ENCODE data around the gene NAV2. TPM values are rescaled to one million over a fixed set of nuclear protein-coding genes. Genes with fewer than 3 reads are reported as not detected.

Gene NAV2
- total RNA-seq, 1 donor, result 11.2 TPM

DNA sequence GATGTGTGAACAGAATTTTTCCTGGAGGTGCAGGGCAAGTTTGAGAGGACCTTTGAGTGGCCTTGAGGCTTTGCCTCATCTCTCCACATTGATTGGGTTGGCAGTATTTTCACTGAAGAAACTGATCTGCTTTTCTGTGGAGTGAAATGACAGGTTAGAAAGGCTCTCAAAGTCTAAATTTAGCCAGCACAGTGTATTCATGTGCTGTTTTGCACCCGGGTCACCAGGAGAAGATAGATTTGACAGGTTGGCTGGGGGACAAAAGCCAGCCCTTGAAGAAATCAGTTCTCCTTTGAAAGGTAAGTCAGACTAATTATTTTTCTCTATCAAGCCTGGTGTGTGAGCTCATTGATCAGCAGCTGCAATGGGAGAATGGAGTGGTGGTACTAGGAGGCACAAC lies 294.7 kb downstream of the NAV2 start:
- DNase-seq (ENCODE audit: low read depth), result no peak
- TF ChIP-seq, protein P1, sequence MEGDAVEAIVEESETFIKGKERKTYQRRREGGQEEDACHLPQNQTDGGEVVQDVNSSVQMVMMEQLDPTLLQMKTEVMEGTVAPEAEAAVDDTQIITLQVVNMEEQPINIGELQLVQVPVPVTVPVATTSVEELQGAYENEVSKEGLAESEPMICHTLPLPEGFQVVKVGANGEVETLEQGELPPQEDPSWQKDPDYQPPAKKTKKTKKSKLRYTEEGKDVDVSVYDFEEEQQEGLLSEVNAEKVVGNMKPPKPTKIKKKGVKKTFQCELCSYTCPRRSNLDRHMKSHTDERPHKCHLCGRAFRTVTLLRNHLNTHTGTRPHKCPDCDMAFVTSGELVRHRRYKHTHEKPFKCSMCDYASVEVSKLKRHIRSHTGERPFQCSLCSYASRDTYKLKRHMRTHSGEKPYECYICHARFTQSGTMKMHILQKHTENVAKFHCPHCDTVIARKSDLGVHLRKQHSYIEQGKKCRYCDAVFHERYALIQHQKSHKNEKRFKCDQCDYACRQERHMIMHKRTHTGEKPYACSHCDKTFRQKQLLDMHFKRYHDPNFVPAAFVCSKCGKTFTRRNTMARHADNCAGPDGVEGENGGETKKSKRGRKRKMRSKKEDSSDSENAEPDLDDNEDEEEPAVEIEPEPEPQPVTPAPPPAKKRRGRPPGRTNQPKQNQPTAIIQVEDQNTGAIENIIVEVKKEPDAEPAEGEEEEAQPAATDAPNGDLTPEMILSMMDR (IDR thresholded peaks at IDR 0.05; ENCODE audit: insufficient read depth, low read depth, low read length), result no peak
- no peak overlapping the region for H3K4me3 ChIP-seq (ENCODE audit: low read depth, low read length)

DNA sequence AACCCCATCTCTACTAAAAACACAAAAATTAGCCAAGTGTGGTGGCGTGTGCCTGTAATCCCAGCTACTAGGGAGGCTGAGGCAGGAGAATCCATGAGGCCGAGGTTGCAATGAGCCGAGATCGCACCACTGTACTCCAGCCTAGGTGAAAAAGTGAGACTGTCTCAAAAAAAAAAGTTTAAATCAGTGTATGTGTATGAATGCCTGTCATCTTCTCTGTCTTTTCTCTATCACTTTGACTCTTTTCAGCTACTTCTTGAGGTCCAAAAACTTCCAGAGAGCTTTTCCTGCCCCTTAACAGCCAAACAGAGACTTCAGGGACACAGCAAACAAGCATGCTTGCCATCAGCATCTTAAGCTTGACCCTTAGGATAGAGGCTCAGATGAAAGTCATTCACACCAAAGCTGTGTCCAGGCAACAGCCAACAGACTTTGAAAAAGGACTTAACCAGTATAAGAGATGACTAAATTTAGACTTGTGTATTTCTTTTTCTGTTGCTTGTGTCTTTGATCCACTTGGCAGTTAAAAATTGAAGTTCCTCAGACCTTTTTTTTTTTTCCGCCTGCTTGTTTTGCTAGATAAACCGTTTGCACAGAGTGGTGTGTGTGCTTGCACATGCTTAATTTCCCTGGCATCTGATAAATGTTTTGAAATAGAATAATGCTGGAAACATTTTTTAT lies 295.7 kb downstream of the NAV2 start:
- TF ChIP-seq, protein P1 (IDR thresholded peaks at IDR 0.05; ENCODE audit: insufficient read depth, low read depth, low read length), result no peak
- H3K4me3 ChIP-seq (ENCODE audit: low read depth, low read length), result no peak overlapping the region
- no peak for DNase-seq (ENCODE audit: low read depth)

DNA sequence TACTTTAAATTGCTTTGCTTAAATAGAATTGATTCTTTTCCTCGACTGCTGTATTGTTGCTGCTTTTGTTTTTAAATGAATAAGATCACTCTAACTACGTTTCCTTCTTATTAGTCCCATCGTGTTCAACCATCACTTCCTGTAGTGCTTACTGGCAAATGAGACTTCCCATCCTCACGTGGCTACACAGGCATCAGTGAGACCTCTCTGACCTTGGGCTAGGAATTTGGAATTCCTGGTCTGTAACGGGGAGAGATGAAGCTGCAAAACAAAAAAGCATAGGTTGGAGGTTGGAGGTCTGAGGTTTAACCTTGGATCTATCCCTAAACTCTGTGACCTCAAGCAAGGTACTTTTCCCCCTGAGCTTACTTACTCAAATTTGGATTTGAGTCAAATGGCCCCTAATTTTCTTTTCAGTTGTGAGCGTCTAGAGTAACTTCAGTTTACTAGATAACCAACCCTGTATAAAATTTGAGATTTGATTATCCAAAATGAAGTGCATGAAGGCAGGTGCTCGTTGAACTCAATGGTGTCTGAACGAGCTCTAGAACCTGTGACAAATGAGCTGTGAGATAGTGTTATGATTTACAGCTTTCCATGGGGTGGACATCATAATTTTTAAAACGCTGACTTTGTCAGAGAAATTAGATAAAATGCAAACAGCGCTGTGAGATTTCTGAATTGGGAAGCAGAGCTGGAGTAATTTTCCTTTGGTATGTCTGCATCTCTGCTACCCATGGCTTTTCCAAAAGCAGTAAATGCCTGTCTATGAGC lies 296.4 kb downstream of the NAV2 start:
- no peak for DNase-seq (ENCODE audit: low read depth)
- TF ChIP-seq, protein P1 (IDR thresholded peaks at IDR 0.05; ENCODE audit: insufficient read depth, low read depth, low read length), result no peak
- no peak overlapping the region for H3K4me3 ChIP-seq (ENCODE audit: low read depth, low read length)

GRCh38 chr11:20010156-20010850 lies 297.7 kb downstream of the NAV2 start:
- no peak overlapping the region for H3K4me3 ChIP-seq (ENCODE audit: low read depth, low read length)
- no peak for DNase-seq (ENCODE audit: low read depth)
- TF ChIP-seq, protein P1 (IDR thresholded peaks at IDR 0.05; ENCODE audit: insufficient read depth, low read depth, low read length), result no peak

DNA sequence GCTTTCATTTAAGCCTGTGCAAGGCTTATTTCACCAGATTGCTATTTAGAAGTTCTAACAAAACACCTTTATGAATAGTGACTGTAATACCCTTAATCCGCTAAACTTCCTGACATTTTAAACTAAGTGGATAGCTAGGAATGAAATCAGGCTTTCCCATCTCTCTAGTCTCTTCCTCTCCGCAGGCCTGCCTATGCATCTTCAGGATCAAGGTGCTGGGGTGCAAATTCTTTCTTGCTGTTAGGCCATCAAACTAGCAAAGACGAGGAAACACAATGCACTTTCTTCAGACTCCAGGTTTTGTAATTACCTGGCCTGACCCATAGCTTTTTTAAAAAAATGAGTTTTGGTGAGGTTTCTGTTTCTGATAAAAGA lies 298.2 kb downstream of the NAV2 start:
- TF ChIP-seq, protein P1 (IDR thresholded peaks at IDR 0.05; ENCODE audit: insufficient read depth, low read depth, low read length), result no peak
- no peak overlapping the region for H3K4me3 ChIP-seq (ENCODE audit: low read depth, low read length)
- DNase-seq (ENCODE audit: low read depth), result no peak

GRCh38 chr11:20011307-20011951 lies 298.8 kb downstream of the NAV2 start:
- TF ChIP-seq, protein P1 (IDR thresholded peaks at IDR 0.05; ENCODE audit: insufficient read depth, low read depth, low read length), result no peak
- DNase-seq (ENCODE audit: low read depth), result peak; percentile 19
- H3K4me3 ChIP-seq (ENCODE audit: low read depth, low read length), result no peak overlapping the region

Measured in fibroblast of villous mesenchyme (primary cell).